ENCODE results near the gene KCNS1. TPM values are rescaled to one million over a fixed set of nuclear protein-coding genes. Genes with fewer than 3 reads are reported as not detected.

KCNS1 gene
- total RNA-seq, 1 donor from 2014 or later = not detected

GRCh38 chr20:45113865-45114264, 12.9 kb upstream of the KCNS1 start:
- no peak overlapping the region for H3K27ac Mint-ChIP-seq
- TF ChIP-seq CTCF (IDR thresholded peaks at IDR 0.05) = no peak
- peaks cover 15% of the 10 kb centered on the region for H3K27me3 Mint-ChIP-seq
- intact Hi-C loops (cut with micrococcal nuclease) = no loop called here
- H3K4me1 Mint-ChIP-seq = no peaks in the 10 kb centered on the region
- ATAC-seq (ENCODE audit: low read depth) = no peak
- H3K9me3 Mint-ChIP-seq = no peaks in the 10 kb centered on the region
- ChIA-PET POLR2A (no interaction called here), CTCF (interaction anchor here (1.1 to 1.2 kb wide), 2 partner anchors 14 to 178 kb away, joined by 3 read pairs; no protein-coding TSS in a partner anchor)
- H3K4me3 Mint-ChIP-seq = no peak overlapping the region
- no peak for DNase-seq
- H3K36me3 Mint-ChIP-seq (ENCODE audit: low read depth) = no peaks in the 10 kb centered on the region

GRCh38 chr20:45112754-45113153, 11.8 kb upstream of the KCNS1 start:
- POLR2A ChIA-PET = no interaction called here
- Mint-ChIP-seq H3K4me3 (no peak overlapping the region), H3K4me1 (no peaks in the 10 kb centered on the region), H3K9me3 (no peaks in the 10 kb centered on the region), H3K36me3 (ENCODE audit: low read depth) (no peaks in the 10 kb centered on the region), H3K27ac (no peak overlapping the region), H3K27me3 (peaks cover 11% of the 10 kb centered on the region)
- TF ChIP-seq CTCF (IDR thresholded peaks at IDR 0.05) = no peak
- intact Hi-C loops (cut with micrococcal nuclease) = loop anchor here (1.0 kb wide), 1 partner anchor 68 kb away; no protein-coding TSS in a partner anchor
- CTCF ChIA-PET = interaction anchor here (1.1 to 2.6 kb wide), 5 partner anchors 17 to 894 kb away, joined by 3 to 16 read pairs (median 3); no protein-coding TSS in a partner anchor
- DNase-seq (no peak), ATAC-seq (ENCODE audit: low read depth) (no peak)

GRCh38 chr20:45111799-45112471, 11.0 kb upstream of the KCNS1 start:
- POLR2A ChIA-PET = no interaction called here
- H3K27ac Mint-ChIP-seq = no peak overlapping the region

GRCh38 chr20:45111285-45111684, 10.4 kb upstream of the KCNS1 start:
- ChIA-PET CTCF (interaction anchor here (0.8 to 2.6 kb wide), 7 partner anchors 9 to 893 kb away, joined by 3 to 16 read pairs (median 4); no protein-coding TSS in a partner anchor), POLR2A (no interaction called here)
- ATAC-seq (ENCODE audit: low read depth) = no peak
- DNase-seq = no peak
- no peak overlapping the region for H3K27ac Mint-ChIP-seq
- no peaks in the 10 kb centered on the region for H3K9me3 Mint-ChIP-seq
- peaks cover 10% of the 10 kb centered on the region for H3K27me3 Mint-ChIP-seq
- H3K36me3 Mint-ChIP-seq (ENCODE audit: low read depth) = no peaks in the 10 kb centered on the region
- no peaks in the 10 kb centered on the region for H3K4me1 Mint-ChIP-seq
- no peak overlapping the region for H3K4me3 Mint-ChIP-seq
- intact Hi-C loops (cut with micrococcal nuclease) = no loop called here
- TF ChIP-seq CTCF (IDR thresholded peaks at IDR 0.05) = no peak

More at GRCh38 chr20:45111799-45112471, 11.0 kb upstream of the KCNS1 start:
- Mint-ChIP-seq H3K9me3 (no peaks in the 10 kb centered on the region), H3K36me3 (ENCODE audit: low read depth) (no peaks in the 10 kb centered on the region), H3K27me3 (peaks cover 9% of the 10 kb centered on the region), H3K4me3 (no peak overlapping the region), H3K4me1 (no peaks in the 10 kb centered on the region)
- intact Hi-C loops (cut with micrococcal nuclease) = loop anchor here (1.0 kb wide), 1 partner anchor 68 kb away; no protein-coding TSS in a partner anchor
- ATAC-seq (ENCODE audit: low read depth) = no peak
- DNase-seq = no peak
- no peak for TF ChIP-seq CTCF (IDR thresholded peaks at IDR 0.05)
- CTCF ChIA-PET = interaction anchor here (0.8 to 2.6 kb wide), 7 partner anchors 16 to 893 kb away, joined by 3 to 16 read pairs (median 3); no protein-coding TSS in a partner anchor

- intact Hi-C loops (cut with micrococcal nuclease) = no loop called here
- ATAC-seq (ENCODE audit: low read depth) (no peak), DNase-seq (no peak)
- no peak overlapping the region for H3K27ac Mint-ChIP-seq
- TF ChIP-seq CTCF (IDR thresholded peaks at IDR 0.05) = no peak
- POLR2A ChIA-PET = no interaction called here
- H3K4me1 Mint-ChIP-seq = no peaks in the 10 kb centered on the region
- no peaks in the 10 kb centered on the region for H3K36me3 Mint-ChIP-seq (ENCODE audit: low read depth)
- peaks cover 11% of the 10 kb centered on the region for H3K27me3 Mint-ChIP-seq
- H3K4me3 Mint-ChIP-seq = no peak overlapping the region
- CTCF ChIA-PET = interaction anchor here (1.0 to 1.7 kb wide), 3 partner anchors 10 to 66 kb away, joined by 4 to 6 read pairs (median 5); no protein-coding TSS in a partner anchor
- H3K9me3 Mint-ChIP-seq = no peaks in the 10 kb centered on the region
Observed at GRCh38 chr20:45110301-45110700, 9.4 kb upstream of the KCNS1 start.

Measured in activated B cell treated with CpG ODN at 0.5 μM for 24 hours (primary cell).